Transverse colon (tissue), 4 donors: Measurements from ENCODE around the gene USP4.

ENCODE experiments used
- CTCF ChIP-seq, 5 experiments: fragments of 200-600 bp in 3 of 5; fragments of 450-650 bp in 2 of 5; sonication (generic) in 3 of 5; IDR thresholded peaks; 1 replicate in 2 of 5; 2 replicates in 3 of 5; pipeline ENCODE4 v1.5.1; 2016 to 2017; ENCODE audit warnings: antibody characterized with exemption in 5 of 5, inconsistent platforms in 3 of 5, mild to moderate bottlenecking in 2 of 5, moderate library complexity in 1 of 5
- EP300 ChIP-seq: sonication (generic); formaldehyde crosslinking; IDR thresholded peaks from one replicate; pipeline ENCODE4 v1.6.1; 2017; ENCODE audit warnings: antibody characterized with exemption, low read depth
- POLR2A ChIP-seq: fragments of 450-650 bp; IDR thresholded peaks from one replicate; pipeline ENCODE4 v1.6.1; 2016; ENCODE audit warnings: antibody characterized with exemption, mild to moderate bottlenecking, moderate library complexity
- POLR2AphosphoS5 ChIP-seq, 3 donors: sonication (generic); formaldehyde crosslinking; IDR thresholded peaks; one replicate each; pipeline ENCODE4 v1.6.1; 2016; ENCODE audit warnings: antibody characterized with exemption in 3 of 3

- no peak for TF ChIP-seq CTCF (IDR thresholded peaks at IDR 0.05)
- no peak for TF ChIP-seq EP300
- TF ChIP-seq POLR2A = no peak
- TF ChIP-seq POLR2AphosphoS5 (IDR thresholded peaks at IDR 0.05) = no peak
These were observed 29.2 kb downstream of the USP4 start for GRCh38 chr3:49310677-49311076.
